ENCODE data around the gene GADL1. TPM values are rescaled to one million over a fixed set of nuclear protein-coding genes. Genes with fewer than 3 reads are reported as not detected.
A peak's percentile ranks its signal among the peaks of the same experiment; 100 is the strongest.

The GADL1 gene
- total RNA-seq, 1 experiment from 2014 or later: 0.02 TPM

DNA sequence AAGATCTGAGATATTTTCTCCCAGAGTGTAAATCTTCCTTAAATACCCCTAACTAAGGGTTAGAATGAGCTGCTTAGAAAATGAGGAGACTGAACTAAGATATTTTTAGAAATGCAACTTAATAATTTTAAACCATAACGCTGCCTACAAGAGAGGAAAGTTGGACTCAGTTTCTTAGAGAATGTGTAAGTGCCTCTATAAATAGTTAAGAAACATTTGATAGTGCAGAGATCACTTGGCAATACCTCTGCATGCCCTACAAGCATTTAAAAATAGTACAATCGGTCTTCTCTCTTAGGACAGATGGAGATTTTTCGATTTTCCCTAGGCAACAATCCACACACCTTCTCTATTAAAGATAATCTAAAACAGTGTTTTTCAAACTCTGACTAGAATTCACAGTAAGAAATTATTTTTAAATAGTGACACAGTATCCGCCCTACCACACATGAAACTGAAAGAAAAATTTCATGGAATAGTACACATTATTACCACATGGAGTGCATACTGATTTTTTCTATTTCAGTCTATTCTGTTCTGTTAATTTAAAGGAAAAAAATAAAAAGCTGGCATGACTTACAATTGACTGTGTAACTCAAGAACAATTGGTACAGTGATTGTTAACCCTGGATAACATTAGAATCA, 83.2 kb downstream of the GADL1 start:
- no peak for DNase-seq (ENCODE audit: low read depth)

DNA sequence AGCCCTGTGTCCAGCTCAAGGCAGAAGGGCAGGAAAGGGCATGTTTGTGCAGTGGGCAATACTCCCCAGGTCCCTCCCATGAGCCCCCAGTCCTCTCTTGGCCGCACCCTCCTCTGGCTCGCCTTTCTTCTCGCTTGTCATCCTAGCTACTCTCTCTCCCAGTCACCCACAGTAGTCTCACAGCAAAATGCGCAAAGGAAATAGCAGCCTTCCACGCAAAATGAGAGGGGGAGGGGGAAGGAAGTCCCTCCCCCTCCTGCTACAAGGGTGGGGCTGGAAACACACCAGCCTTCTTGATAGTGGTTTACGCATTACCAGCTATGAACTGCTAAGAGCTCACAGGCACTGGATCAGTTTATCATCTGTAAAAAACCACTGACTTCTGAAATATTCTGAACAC, 83.8 kb downstream of the GADL1 start:
- no peak for DNase-seq (ENCODE audit: low read depth)

GRCh38 chr3:30805695-30806094, 88.8 kb downstream of the GADL1 start:
- DNase-seq (ENCODE audit: low read depth): no peak

GRCh38 chr3:30804984-30805383, 89.5 kb downstream of the GADL1 start:
- no peak for DNase-seq (ENCODE audit: low read depth)

GRCh38 chr3:30795176-30795575, 99.3 kb downstream of the GADL1 start:
- DNase-seq (ENCODE audit: low read depth): peak; percentile 28

GRCh38 chr3:30793740-30794139, 100.7 kb downstream of the GADL1 start:
- DNase-seq (ENCODE audit: low read depth): no peak

DNA sequence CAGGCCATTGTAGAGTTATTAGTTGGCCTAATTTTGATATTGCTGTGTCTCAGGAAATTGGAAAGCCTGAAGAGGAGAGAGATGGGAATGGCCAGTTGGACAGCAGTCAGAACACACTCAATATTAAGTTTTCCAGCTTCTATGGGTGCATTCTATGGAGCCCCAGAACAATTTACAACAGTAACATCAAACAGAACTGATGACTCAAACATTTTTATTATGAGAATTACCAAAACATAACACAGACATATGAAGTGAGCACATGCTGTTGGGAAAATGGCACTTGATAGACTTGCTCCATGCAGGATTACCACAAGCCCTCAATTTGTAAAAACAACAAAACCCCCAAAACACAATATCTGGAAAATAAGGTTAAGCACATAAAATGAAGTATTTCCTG, 104.3 kb downstream of the GADL1 start:
- DNase-seq (ENCODE audit: low read depth): no peak

- no peak for DNase-seq (ENCODE audit: low read depth)
Observed at GRCh38 chr3:30786365-30786764, 108.1 kb downstream of the GADL1 start.

DNA sequence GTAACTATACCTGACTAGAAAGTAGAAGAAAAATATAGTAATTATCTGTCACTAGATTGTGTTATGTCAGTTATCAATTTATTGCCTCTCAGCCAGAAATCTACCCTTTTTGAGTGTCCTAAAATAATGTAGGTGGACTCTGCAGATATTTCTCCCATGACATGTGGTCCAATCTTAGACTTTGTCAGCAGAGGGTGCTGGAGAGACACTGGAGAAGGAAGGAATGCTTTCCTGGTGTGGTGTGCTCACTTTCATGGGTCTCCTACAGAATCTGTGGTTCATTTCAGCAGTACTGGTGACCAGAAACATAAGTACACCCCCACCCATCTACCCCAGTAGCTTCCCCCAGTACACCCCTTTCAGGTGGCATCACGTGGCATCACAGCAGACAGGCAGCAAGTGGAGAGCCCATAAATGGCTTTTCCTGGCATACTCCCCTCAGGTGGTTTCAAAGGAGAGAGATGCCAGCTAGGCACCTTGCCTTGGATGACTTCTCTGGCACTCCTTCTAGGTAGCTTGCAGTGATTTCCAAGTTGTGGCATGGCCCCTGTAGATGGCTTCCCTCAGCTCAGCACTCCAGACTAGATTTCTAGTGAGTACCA, 114.7 kb downstream of the GADL1 start:
- DNase-seq (ENCODE audit: low read depth): peak; percentile 54

DNA sequence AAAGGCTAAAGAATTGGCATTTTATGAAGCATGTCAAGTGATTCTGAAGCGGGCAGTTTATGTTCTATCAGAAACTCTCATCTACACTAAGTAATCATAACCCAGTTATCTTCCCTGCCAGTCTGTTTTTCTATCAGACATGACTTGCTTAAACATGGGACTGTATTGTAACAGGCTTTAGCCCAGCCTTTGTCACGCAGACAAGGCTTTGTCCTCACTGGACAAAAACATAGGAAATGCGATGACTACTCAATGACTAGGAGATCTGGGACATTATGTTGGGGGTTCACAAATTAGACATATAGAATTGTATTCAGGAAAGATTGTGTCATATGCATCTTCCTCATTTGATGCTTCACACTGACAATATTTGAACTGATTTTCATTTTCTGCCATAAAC, 115.5 kb downstream of the GADL1 start:
- DNase-seq (ENCODE audit: low read depth): no peak

GRCh38 chr3:30777426-30778113, 116.9 kb downstream of the GADL1 start:
- no peak for DNase-seq (ENCODE audit: low read depth)

- DNase-seq (ENCODE audit: low read depth): no peak
Observed at GRCh38 chr3:30776186-30776815, 118.2 kb downstream of the GADL1 start.

GRCh38 chr3:30775040-30775439, 119.4 kb downstream of the GADL1 start:
- DNase-seq (ENCODE audit: low read depth): no peak

DNA sequence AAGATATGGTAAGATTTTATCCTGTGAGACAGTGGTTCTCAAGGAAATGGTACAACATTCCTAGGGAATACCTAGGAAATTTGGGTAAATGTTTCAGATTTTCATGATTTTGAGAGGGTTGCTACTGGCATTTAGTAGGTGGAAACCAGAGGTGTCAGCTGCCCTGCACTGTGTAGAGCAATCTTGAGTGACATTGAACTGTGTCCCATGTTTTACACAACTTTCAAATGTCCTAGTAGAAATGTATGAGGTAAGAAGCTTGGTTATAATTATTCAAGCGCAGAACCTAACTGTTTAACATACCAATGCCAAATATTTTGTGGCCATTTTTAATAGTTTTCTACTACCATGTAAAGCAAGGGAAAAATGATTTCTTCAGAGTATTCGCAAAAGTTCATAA, 120.4 kb downstream of the GADL1 start:
- no peak for DNase-seq (ENCODE audit: low read depth)

- DNase-seq (ENCODE audit: low read depth): peak; percentile 95
Observed at GRCh38 chr3:30770387-30770786, 124.1 kb downstream of the GADL1 start.

GRCh38 chr3:30768703-30769550, 125.5 kb downstream of the GADL1 start:
- DNase-seq (ENCODE audit: low read depth): peak; percentile 60

DNA sequence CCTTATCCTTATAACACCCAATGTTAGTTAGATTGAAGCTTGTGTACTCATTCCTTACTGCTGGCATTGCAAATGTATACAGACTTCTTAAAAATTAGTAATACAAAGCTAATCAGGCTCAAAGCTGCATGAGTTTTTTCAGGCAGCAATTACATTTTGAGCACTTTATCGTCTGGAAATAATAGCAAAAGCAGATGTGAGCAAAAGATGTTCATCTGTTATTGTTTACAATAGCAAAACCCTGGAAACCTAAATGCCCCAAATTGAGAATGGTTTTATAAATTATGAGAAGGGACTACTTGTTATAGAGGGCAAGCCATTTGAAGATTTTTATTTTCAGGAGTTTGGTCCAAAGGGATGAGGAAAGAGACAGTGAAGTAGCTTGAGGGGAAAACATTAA, 126.4 kb downstream of the GADL1 start:
- no peak for DNase-seq (ENCODE audit: low read depth)

DNA sequence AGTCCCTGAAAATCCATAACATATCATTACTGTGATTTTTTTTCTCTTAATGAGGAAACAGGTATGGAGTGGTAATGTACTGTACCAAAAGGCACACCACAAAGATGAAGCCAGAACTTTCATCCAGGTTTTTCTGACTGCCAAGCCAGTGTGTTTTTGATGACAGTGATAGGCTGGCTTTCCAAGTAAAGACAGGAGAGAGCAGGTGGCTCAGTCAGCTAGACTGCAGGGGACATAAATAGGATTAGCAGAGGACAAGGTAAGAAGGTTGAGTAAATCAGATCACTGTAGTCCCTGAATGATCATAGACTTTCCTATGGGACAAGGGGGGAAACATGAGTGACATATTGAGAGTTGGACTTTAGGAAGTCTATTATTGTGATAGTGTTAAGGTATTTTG, 127.9 kb downstream of the GADL1 start:
- no peak for DNase-seq (ENCODE audit: low read depth)

DNA sequence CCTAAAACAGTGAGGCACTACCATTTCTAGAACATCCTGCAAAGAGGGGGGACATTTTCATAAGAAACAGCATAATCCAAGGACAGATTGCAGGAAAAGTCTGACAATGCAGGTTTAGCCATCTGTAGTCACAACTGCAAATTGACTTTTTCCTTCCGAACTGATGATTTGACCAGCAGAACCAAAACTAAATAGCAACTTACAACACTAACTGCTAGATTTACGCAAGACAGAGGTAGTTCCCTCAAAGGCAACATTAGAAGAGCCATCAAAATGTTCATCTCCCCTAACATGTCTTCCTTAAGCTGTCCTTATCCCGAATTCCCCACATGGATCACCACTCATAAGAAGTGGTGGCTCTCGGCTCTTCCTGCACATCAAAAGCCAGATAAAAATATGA, 129.6 kb downstream of the GADL1 start:
- no peak for DNase-seq (ENCODE audit: low read depth)

DNA sequence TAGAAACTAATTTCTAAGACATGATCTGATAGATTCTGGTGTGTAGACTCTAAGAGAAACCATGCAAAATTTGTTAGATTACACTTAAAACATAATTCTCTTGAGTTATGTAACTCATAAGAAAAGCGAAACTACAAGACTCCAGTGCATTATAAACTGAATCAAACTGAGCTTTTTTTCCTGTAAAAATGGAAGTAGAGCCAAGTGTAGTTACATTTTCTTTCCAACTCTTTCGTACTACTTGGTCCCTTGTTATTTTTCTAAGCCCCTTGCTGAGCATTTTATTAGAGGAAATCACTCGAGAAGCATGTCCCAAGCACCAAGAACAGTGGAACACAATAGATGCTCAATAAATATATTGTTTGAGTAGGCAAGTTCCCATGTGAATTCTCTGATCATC, 130.2 kb downstream of the GADL1 start:
- DNase-seq (ENCODE audit: low read depth): no peak

- no peak for DNase-seq (ENCODE audit: low read depth)
Observed at GRCh38 chr3:30761374-30761773, 133.1 kb downstream of the GADL1 start.

Measured in HT1080 (cell line).